Muscle layer of colon (tissue), 2 donors: ENCODE measurements around the gene PBX2.
"Not testable (repeated sequence)": the region's sequence is repeated elsewhere in the genome, so short reads cannot be mapped to it uniquely, and the experiment has no call there.

ENCODE experiments used
- H3K27ac ChIP-seq: one replicate; pipeline ENCODE4 v1.7.0; 2013; ENCODE audit warnings: low read depth, mild to moderate bottlenecking, low read length, moderate library complexity
- H3K27me3 ChIP-seq, 2 donors: one replicate each; pipeline ENCODE4 v1.7.0; 2013; ENCODE audit warnings: low read length in 2 of 2, mild to moderate bottlenecking in 2 of 2; ENCODE audit not compliant: insufficient read depth in 2 of 2, control insufficient read depth in 1 of 2
- H3K36me3 ChIP-seq: one replicate; pipeline ENCODE4 v1.7.0; 2013; ENCODE audit warnings: mild to moderate bottlenecking, low read length; ENCODE audit not compliant: insufficient read depth
- H3K4me1 ChIP-seq: one replicate; pipeline ENCODE4 v1.7.0; 2013; ENCODE audit warnings: mild to moderate bottlenecking, low read length; ENCODE audit not compliant: insufficient read depth
- H3K4me3 ChIP-seq, 2 donors: one replicate each; pipeline ENCODE4 v1.7.0; 2013; ENCODE audit warnings: low read length in 2 of 2, low read depth in 1 of 2, mild to moderate bottlenecking in 1 of 2, moderate library complexity in 1 of 2
- H3K9ac ChIP-seq: one replicate; pipeline ENCODE4 v1.7.0; 2013; ENCODE audit warnings: low read length
- H3K9me3 ChIP-seq: one replicate; pipeline ENCODE4 v1.7.0; 2013; ENCODE audit warnings: mild to moderate bottlenecking, low read length
- donor health status: abdominal sarcoma.
- donor health status: Adenocarcinoma of cecum.

The PBX2 gene

DNA sequence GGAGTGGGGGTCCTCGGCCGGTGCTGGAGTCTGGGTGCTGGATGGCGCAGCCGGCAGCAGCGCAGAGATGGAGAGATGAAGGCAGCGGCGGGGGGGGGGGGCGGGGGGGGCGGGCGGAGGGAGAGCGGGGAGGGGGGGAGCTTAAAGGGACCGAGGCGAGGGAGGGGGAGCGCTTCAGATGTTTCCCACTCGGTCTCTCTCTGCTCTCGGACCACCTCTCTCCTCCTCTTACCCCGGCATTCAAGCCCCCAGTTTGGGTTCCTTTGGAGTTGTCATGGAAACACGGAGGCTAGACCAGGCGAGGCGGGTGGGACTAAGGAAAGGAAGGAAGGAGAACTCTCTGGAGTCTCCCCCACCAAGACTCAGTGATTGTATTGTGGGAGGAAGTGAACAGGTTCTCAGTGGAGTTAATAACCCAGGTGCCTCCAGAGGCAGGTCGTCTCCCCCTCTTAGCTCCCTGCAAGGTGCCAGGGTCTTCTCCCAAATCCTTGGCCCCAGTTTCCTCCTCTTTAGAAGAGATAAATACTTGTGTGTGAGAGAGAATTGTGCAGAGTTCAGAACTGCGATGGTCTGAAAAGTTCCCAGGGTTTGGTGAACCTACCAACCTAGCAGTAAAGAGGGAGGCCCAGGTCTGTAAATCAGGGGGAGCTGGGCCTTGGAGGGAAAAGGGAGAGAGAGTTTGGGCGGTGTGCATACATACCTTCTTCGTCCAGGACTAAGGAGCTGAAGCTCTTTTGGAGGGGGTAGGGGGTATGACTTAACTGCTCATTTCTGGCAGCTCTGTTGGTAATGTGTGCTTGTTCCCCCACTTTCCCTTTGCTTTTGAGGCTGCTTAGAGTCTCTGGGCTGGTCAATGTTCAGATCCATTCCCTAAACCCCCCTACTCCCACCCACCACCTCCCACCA lies 37.9 kb downstream of the PBX2 start, which contains the start of gene PRRT1:
Gene PRRT1 (minus strand): TSS at position 77 of the 906 bp plus-strand sequence. CDS start 112 bp downstream, outside the sequence.
- H3K36me3 ChIP-seq, result peaks cover 17% of the 10 kb centered on the region
- peak within 1 kb of the TSS; percentile 77 for H3K9ac ChIP-seq
- H3K4me1 ChIP-seq, result peaks cover 36% of the 10 kb centered on the region
- no peaks in the 10 kb centered on the region for H3K9me3 ChIP-seq
- H3K27ac ChIP-seq, result peak within 1 kb of the TSS; percentile 97
- H3K27me3 ChIP-seq, result no peaks in the 10 kb centered on the region
- H3K4me3 ChIP-seq, result peak within 1 kb of the TSS; percentile 56 to 96

DNA sequence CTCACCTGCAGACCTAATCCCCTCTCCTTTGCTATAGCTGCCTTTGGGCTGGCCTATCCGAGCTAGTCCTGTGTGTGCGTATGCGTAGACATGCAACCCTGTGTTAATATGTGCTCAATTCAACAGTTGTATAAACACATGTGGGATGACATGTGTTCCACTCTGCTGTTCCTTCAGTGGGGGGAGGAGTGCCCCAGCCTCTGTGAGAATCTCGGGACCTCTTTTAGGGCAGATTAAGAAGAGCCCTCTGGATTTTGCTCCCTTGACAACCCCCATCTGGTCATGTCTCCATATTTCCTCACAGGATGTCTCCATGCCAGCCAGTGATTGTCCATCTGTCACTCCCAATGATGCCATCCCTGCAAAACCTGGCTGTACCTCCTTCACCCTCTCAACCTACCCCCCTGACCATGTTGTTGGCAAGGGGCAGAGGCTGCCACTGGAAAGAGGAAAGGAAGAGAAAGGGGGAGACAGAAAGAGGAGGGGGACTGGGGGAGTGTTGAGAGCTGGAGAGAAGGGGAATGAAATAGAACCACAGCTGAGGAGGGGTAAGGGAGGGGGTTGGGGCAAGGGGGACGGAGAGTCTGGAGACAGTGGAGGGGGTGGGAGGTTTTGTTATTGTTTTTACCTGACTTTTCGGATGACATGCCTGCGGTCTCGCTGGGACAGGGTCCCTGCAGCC lies 38.7 kb downstream of the PBX2 start:
- H3K4me3 ChIP-seq, result peak overlapping the region; percentile 56 to 86

GRCh38 chr6:32149932-32150870 lies 39.8 kb downstream of the PBX2 start:
- Histone ChIP-seq H3K9me3 (no peaks in the 10 kb centered on the region), H3K27ac (peak overlapping the region; percentile 46), H3K36me3 (no peaks in the 10 kb centered on the region), H3K9ac (no peak overlapping the region), H3K4me3 (peak overlapping the region in 1 of 2 donors; percentile 86), H3K27me3 (no peaks in the 10 kb centered on the region), H3K4me1 (peaks cover 28% of the 10 kb centered on the region)

More for the DNA sequence above, 38.7 kb downstream of the PBX2 start:
- Histone ChIP-seq H3K27me3 (no peaks in the 10 kb centered on the region), H3K9ac (peak overlapping the region; percentile 76), H3K36me3 (peaks cover 11% of the 10 kb centered on the region), H3K27ac (peak overlapping the region; percentile 70), H3K4me1 (peaks cover 36% of the 10 kb centered on the region), H3K9me3 (no peaks in the 10 kb centered on the region)

DNA sequence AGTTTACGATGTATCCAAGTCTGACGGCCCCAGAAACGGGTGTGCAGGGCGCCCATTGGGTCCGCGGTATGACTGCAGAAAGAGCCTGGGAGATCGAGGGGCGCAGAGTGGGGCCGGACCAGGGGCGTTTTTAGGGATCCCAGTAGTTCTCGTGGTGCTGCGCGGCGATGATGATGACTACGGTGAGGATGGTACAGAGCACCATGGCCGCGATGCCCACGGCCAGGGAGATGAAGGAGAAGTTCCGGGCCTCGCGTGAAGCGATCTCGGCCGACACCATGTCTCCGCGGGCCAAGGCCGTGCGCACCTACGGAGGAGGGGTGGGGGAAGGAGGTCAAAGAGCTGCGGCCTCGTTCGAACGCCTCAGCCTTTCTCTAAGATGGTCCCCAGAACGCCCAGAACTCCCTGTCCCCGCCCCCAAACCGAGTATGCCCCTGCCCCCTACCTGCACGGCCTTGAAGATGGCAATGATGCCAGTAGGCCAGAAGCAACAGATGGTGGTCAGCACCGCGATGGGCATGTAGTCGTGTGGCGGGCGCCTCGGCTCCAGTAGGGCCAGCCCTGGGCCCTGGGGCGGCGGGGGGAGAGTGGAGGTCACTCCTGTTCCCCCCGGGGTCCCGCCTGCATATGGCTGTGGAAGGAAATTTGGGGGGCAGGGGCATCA lies 40.8 kb downstream of the PBX2 start:
- no peaks in the 10 kb centered on the region for H3K27me3 ChIP-seq
- H3K27ac ChIP-seq, result no peak overlapping the region
- no peak overlapping the region for H3K4me3 ChIP-seq
- H3K9me3 ChIP-seq, result no peaks in the 10 kb centered on the region
- H3K36me3 ChIP-seq, result no peaks in the 10 kb centered on the region
- H3K9ac ChIP-seq, result no peak overlapping the region
- H3K4me1 ChIP-seq, result peaks cover 23% of the 10 kb centered on the region

- no peaks in the 10 kb centered on the region for H3K9me3 ChIP-seq
- no peak overlapping the region for H3K4me3 ChIP-seq
- no peak overlapping the region for H3K9ac ChIP-seq
- H3K27ac ChIP-seq, result no peak overlapping the region
- no peaks in the 10 kb centered on the region for H3K27me3 ChIP-seq
- peaks cover 23% of the 10 kb centered on the region for H3K4me1 ChIP-seq
- no peaks in the 10 kb centered on the region for H3K36me3 ChIP-seq
Observed at GRCh38 chr6:32148289-32149091, 41.5 kb downstream of the PBX2 start.

DNA sequence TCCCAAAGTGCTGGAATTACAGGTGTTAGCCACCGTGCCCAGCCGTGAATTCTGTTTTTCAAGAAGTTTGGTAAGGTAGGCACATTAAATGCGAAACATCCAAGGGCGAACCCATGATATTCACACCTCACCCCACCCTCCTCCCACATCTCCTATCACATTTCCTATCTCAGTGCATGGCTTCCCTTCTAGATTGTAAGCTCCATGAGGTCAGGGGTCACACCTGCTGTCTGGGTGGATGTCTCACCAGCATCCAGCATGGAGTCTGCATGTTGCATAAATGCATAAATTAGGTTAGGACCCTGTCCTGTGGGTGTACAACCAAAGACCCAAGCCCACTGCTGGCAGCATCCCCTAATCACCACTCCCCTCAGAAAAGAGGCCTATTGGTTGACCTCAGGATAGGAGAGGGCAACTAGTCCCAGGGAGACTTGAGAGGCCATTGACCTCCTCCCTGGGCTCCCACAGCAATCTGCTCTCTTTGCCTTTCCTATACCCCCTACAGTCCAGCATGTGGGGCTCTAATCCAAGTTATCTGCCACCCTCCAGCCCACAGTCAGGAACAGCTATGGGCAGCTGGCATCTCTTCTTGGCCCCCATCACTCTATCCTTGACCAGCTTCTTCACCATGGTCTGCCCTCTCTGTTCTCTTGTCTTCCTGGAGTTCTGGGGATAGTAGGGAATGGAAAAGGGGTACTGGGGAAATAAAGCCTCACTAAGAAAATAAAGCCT lies 42.4 kb downstream of the PBX2 start:
- Histone ChIP-seq H3K4me3 (no peak overlapping the region), H3K9me3 (no peaks in the 10 kb centered on the region), H3K36me3 (no peaks in the 10 kb centered on the region), H3K27ac (no peak overlapping the region), H3K9ac (no peak overlapping the region), H3K4me1 (peaks cover 16% of the 10 kb centered on the region), H3K27me3 (no peaks in the 10 kb centered on the region)

- Histone ChIP-seq H3K9ac (no peak overlapping the region), H3K27ac (no peak overlapping the region), H3K27me3 (no peaks in the 10 kb centered on the region), H3K36me3 (no peaks in the 10 kb centered on the region), H3K4me1 (peaks cover 10% of the 10 kb centered on the region), H3K9me3 (no peaks in the 10 kb centered on the region), H3K4me3 (no peak overlapping the region)
Observed at GRCh38 chr6:32146687-32147086, 43.3 kb downstream of the PBX2 start.

DNA sequence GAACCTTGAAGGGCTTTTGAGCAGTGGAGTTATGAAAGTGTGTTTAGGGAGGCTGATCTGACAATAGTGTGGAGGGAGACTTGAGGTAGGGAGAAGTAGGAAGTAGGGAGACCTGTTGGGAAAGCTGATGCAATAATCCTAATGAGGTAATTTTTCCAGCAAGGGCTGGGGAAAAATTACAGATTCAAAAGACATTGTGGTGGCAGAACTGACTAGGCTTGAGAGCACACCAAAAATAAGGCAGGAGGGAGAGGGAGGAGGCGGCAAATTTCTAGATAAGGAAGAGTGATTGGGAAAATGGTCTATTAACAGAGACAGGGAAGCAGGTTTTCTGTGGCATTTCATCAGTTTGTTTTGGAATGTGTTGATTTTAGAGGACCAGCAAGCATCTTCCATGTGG lies 43.7 kb downstream of the PBX2 start:
- H3K4me3 ChIP-seq, result no peak overlapping the region
- no peaks in the 10 kb centered on the region for H3K9me3 ChIP-seq
- H3K4me1 ChIP-seq, result peaks cover 7% of the 10 kb centered on the region
- no peaks in the 10 kb centered on the region for H3K27me3 ChIP-seq
- H3K27ac ChIP-seq, result no peak overlapping the region
- H3K36me3 ChIP-seq, result no peaks in the 10 kb centered on the region
- H3K9ac ChIP-seq, result no peak overlapping the region

GRCh38 chr6:32144238-32144637 lies 45.8 kb downstream of the PBX2 start:
- H3K9me3 ChIP-seq, H3K4me1 ChIP-seq, H3K27me3 ChIP-seq, H3K9ac ChIP-seq, H3K27ac ChIP-seq, H3K4me3 ChIP-seq, H3K36me3 ChIP-seq: not testable (repeated sequence)
